CD4-positive, alpha-beta T cell (primary cell): ENCODE measurements around the gene SSUH2. TPM values are rescaled to one million over a fixed set of nuclear protein-coding genes. Genes with fewer than 3 reads are reported as not detected.

Experiments used
- ATAC-seq: fragments of 200-7000 bp; cut with Tn5 transposase; one replicate; pipeline ENCODE4 v1.10.0; 2022; ENCODE audit warnings: mild to moderate bottlenecking; ENCODE audit not compliant: poor library complexity
- CTCF ChIA-PET: fragments of 350-600 bp; sonication (Branson Sonifier 250); formaldehyde crosslinking; loops from one replicate; lab custom pipeline; 2021; ENCODE audit warnings: antibody characterized with exemption, inconsistent platforms; lab: Charles Lee
- POLR2A ChIA-PET: fragments of 350-600 bp; sonication (Branson Sonifier 250); formaldehyde crosslinking; loops from one replicate; lab custom pipeline; 2021; ENCODE audit warnings: antibody characterized with exemption, inconsistent platforms; lab: Charles Lee
- DNase-seq, 14 experiments: peaks; one replicate each; pipeline ENCODE4 v3.0.0-alpha.2; 2013 to 2020; ENCODE audit warnings: mixed read lengths in 2 of 14
- H3K27ac ChIP-seq, 2 donors: one replicate each; pipeline versions ENCODE4 v1.5.1 to v1.7.0; 2013; ENCODE audit warnings: low read length in 2 of 2, low read depth in 1 of 2, mild to moderate bottlenecking in 1 of 2
- H3K27me3 ChIP-seq, 2 experiments: 1 replicate in 1 of 2; 2 replicates in 1 of 2; pipeline versions ENCODE4 v1.6.1 to v1.7.0; 2013; ENCODE audit warnings: low read length in 2 of 2, control low read depth in 1 of 2, mild to moderate bottlenecking in 1 of 2, moderate library complexity in 1 of 2; ENCODE audit not compliant: insufficient read depth in 2 of 2, control insufficient read depth in 1 of 2
- H3K36me3 ChIP-seq: one replicate; pipeline ENCODE4 v1.6.1; 2013; ENCODE audit warnings: low read length, control low read depth; ENCODE audit not compliant: insufficient read depth
- H3K4me1 ChIP-seq: one replicate; pipeline ENCODE4 v1.6.1; 2013; ENCODE audit warnings: low read length, control low read depth; ENCODE audit not compliant: insufficient read depth
- H3K4me3 ChIP-seq: one replicate; pipeline ENCODE4 v1.5.1; 2013; ENCODE audit warnings: mild to moderate bottlenecking, low read length, moderate library complexity
- H3K9me3 ChIP-seq, 2 experiments: 1 replicate in 1 of 2; 2 replicates in 1 of 2; pipeline versions ENCODE4 v1.6.1 to v1.7.0; 2013; ENCODE audit warnings: low read length in 2 of 2, mild to moderate bottlenecking in 2 of 2, control low read depth in 1 of 2, moderate library complexity in 1 of 2; ENCODE audit not compliant: control insufficient read depth in 1 of 2, insufficient read depth in 1 of 2
- H3K27ac Mint-ChIP-seq: one replicate; pipeline ENCODE4 v1.8.0; 2020; ENCODE audit warnings: mixed read lengths
- H3K27me3 Mint-ChIP-seq: one replicate; pipeline ENCODE4 v1.8.0; 2021; ENCODE audit warnings: mixed read lengths
- H3K36me3 Mint-ChIP-seq: one replicate; pipeline ENCODE4 v1.8.0; 2021; ENCODE audit warnings: low read depth, mixed read lengths
- H3K4me1 Mint-ChIP-seq: one replicate; pipeline ENCODE4 v1.8.0; 2021; ENCODE audit warnings: low read depth, mixed read lengths
- H3K4me3 Mint-ChIP-seq: one replicate; pipeline ENCODE4 v1.8.0; 2020; ENCODE audit warnings: mild to moderate bottlenecking, mixed read lengths
- H3K9me3 Mint-ChIP-seq: one replicate; pipeline ENCODE4 v1.8.0; 2020; ENCODE audit warnings: mixed read lengths
- CTCF ChIP-seq: fragments of 200-600 bp; IDR thresholded peaks from one replicate; pipeline ENCODE4 v1.8.0; 2022; ENCODE audit warnings: antibody characterized with exemption, mild to moderate bottlenecking
- intact Hi-C, 2 experiments: fragments of 100-400 bp; cut with DNase I in 1 of 2; cut with micrococcal nuclease in 1 of 2; formaldehyde crosslinking; loops; one replicate each; pipeline versions ENCODE4 v1.15.1 to v1.9.0; 2023 to 2025; cut with DNase I, micrococcal nuclease
- total RNA-seq, 174 experiments: library from RNA in 2 of 174; stranded (reverse) in 2 of 174; gene quantifications; one replicate each; pipeline ENCODE4 v1.2.3 and lab custom pipeline; 2021 to 2026

SSUH2 gene
- total RNA-seq, 2 experiments from 2014 or later: not detected

GRCh38 chr3:8662594-8662993 lies 18.0 kb upstream of the SSUH2 start:
- Mint-ChIP-seq H3K9me3 (no peaks in the 10 kb centered on the region), H3K4me3 (no peak overlapping the region), H3K36me3 (no peaks in the 10 kb centered on the region), H3K27me3 (peaks cover 54% of the 10 kb centered on the region), H3K27ac (no peak overlapping the region), H3K4me1 (no peaks in the 10 kb centered on the region)
- POLR2A ChIA-PET: no interaction called here
- no peak overlapping the region for H3K27ac ChIP-seq
- CTCF ChIA-PET: no interaction called here
- H3K36me3 ChIP-seq: no peaks in the 10 kb centered on the region
- H3K27me3 ChIP-seq: peaks cover 0 to 9% of the 10 kb centered on the region in 2 experiments
- intact Hi-C loops: no loop called here
- DNase-seq: no peak
- no peak for ATAC-seq
- no peak overlapping the region for H3K4me3 ChIP-seq
- no peak for TF ChIP-seq CTCF
- H3K9me3 ChIP-seq: peaks cover 0 to 5% of the 10 kb centered on the region in 2 experiments
- no peaks in the 10 kb centered on the region for H3K4me1 ChIP-seq

DNA sequence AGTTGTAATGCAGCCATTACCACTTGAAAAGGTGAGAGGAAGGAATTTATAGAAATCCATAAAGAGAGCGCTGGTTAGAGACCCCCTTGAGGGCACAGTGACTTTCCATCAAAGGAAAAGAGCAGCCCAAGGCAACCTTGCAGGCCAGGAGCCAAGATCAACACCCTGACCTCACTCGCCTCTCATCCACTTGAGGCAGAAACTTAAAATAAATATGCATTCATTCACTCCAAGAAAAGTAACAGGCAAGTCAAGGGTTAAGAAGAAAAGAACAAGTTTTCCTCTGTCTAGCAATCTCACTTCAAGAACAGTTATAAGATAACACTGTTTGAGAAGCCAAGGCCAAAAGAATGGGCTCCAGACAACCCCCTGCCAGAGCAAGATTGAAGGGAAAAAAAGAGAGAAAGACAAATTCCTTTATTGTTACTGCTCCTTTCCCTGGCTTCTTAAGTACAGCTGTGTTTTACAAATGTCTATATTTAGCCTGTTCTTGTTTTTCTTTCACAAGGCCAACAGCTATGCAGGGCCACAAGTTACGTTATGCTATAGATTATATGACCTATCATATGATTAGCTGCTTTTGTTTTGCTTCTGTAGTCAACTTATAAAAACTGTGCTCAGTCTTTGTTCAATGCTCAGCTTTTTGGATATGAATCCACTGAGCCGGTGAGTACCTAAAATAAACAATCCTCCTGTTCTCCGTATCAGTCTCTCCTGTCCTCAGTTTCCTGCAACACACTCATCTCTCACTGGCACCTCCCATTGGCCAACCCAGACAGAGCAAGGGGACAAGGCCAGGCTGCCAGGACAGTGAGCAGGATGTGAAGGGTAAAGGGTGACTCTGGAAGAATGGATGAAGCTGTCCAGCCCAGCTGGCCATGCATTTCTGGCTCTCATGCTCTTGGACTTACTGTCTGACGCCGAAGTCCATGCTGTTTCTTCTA lies 15.8 kb upstream of the SSUH2 start:
- no peaks in the 10 kb centered on the region for H3K36me3 Mint-ChIP-seq
- H3K4me1 Mint-ChIP-seq: no peaks in the 10 kb centered on the region
- H3K4me1 ChIP-seq: no peaks in the 10 kb centered on the region
- H3K9me3 Mint-ChIP-seq: no peaks in the 10 kb centered on the region
- no peak overlapping the region for H3K27ac ChIP-seq
- peaks cover 53% of the 10 kb centered on the region for H3K27me3 Mint-ChIP-seq
- no peak overlapping the region for H3K4me3 Mint-ChIP-seq
- no peak for ATAC-seq
- no peak overlapping the region for H3K4me3 ChIP-seq
- H3K27ac Mint-ChIP-seq: no peak overlapping the region
- CTCF ChIA-PET: no interaction called here
- no peaks in the 10 kb centered on the region for H3K36me3 ChIP-seq
- intact Hi-C loops: no loop called here
- POLR2A ChIA-PET: no interaction called here
- DNase-seq: no peak
- peaks cover 0 to 5% of the 10 kb centered on the region in 2 experiments for H3K9me3 ChIP-seq
- no peak for TF ChIP-seq CTCF
- H3K27me3 ChIP-seq: peaks cover 0 to 10% of the 10 kb centered on the region in 2 experiments

DNA sequence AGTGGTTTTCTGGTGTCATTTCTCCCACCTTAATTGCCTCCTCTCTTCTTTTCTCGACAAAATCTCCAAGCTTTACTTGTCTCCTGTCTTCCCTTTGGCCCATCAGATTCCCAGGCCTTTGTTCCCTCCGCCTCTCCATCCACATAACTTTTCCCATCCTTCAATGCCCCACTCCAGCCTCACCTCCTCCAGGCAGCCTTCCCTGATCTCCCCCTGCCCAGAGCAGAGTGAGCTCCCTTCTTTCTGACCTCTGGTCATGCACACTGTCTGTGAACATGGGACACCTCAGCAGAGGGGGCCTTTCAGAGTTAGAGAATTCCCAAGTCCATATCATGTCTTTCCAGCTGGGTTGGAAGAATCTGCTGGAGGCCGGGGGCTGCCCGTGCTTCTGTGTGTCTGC lies 14.6 kb upstream of the SSUH2 start:
- no peak for DNase-seq
- H3K36me3 Mint-ChIP-seq: no peaks in the 10 kb centered on the region
- intact Hi-C loops: no loop called here
- H3K4me3 Mint-ChIP-seq: no peak overlapping the region
- H3K9me3 Mint-ChIP-seq: no peaks in the 10 kb centered on the region
- no peak for TF ChIP-seq CTCF
- Histone ChIP-seq H3K9me3 (peaks cover 0 to 8% of the 10 kb centered on the region in 2 experiments), H3K36me3 (no peaks in the 10 kb centered on the region), H3K4me3 (no peak overlapping the region), H3K27me3 (peaks cover 0 to 10% of the 10 kb centered on the region in 2 experiments), H3K27ac (no peak overlapping the region), H3K4me1 (no peaks in the 10 kb centered on the region)
- no peaks in the 10 kb centered on the region for H3K4me1 Mint-ChIP-seq
- H3K27ac Mint-ChIP-seq: no peak overlapping the region
- peaks cover 44% of the 10 kb centered on the region for H3K27me3 Mint-ChIP-seq
- no peak for ATAC-seq
- POLR2A ChIA-PET: no interaction called here
- CTCF ChIA-PET: no interaction called here
